T-helper 9 cell (primary cell): ENCODE data around the gene DFFB.
"Not testable (repeated sequence)": the region's sequence is repeated elsewhere in the genome, so short reads cannot be mapped to it uniquely, and the experiment has no call there.

Experiments
- DNase-seq: peaks from one replicate; pipeline ENCODE4 v3.0.0-alpha.2; 2020
- total RNA-seq, 2 donors: gene quantifications; one replicate each; lab custom pipeline; 2026; lab: John Stamatoyannopoulos, UW

The DFFB gene
- 11.3 to 21.1 reads per million in 2 donors for total RNA-seq

GRCh38 chr1:3856923-3857790 is at the start of gene DFFB, which contains the start of gene CEP104:
Gene DFFB (plus strand): TSS chr1:3857476. CDS start chr1:3857604, 128 bp downstream.
Gene CEP104 (minus strand): TSS chr1:3857211. CDS start chr1:3852407, 4,804 bp downstream.
- DNase-seq = peak; percentile 94

- no peak for DNase-seq
Measured at GRCh38 chr1:3807769-3808168, 49.5 kb upstream of the DFFB start.

GRCh38 chr1:3809680-3810079 is 47.6 kb upstream of the DFFB start:
- DNase-seq = no peak

- not testable (repeated sequence) for DNase-seq
Measured at GRCh38 chr1:3810149-3810761, 47.0 kb upstream of the DFFB start.

- DNase-seq = no peak
Measured at GRCh38 chr1:3811595-3811911, 45.7 kb upstream of the DFFB start.

- no peak for DNase-seq
Measured at GRCh38 chr1:3814065-3814464, 43.2 kb upstream of the DFFB start.

GRCh38 chr1:3814771-3815561 is 42.3 kb upstream of the DFFB start:
- DNase-seq = no peak

GRCh38 chr1:3816331-3817137 is 40.7 kb upstream of the DFFB start:
- no peak for DNase-seq

GRCh38 chr1:3817138-3817740 is 40.0 kb upstream of the DFFB start:
- DNase-seq = no peak

- no peak for DNase-seq
Measured at GRCh38 chr1:3817821-3818597, 39.3 kb upstream of the DFFB start.

- no peak for DNase-seq
Measured at GRCh38 chr1:3819771-3820200, 37.5 kb upstream of the DFFB start.

- no peak for DNase-seq
Measured at GRCh38 chr1:3820316-3820715, 37.0 kb upstream of the DFFB start.

GRCh38 chr1:3821004-3821403 is 36.3 kb upstream of the DFFB start:
- no peak for DNase-seq

- DNase-seq = no peak
Measured at GRCh38 chr1:3821447-3821846, 35.8 kb upstream of the DFFB start.

- DNase-seq = no peak
Measured at GRCh38 chr1:3821908-3822307, 35.4 kb upstream of the DFFB start.

GRCh38 chr1:3822421-3822820 is 34.9 kb upstream of the DFFB start:
- DNase-seq = no peak

- no peak for DNase-seq
Measured at GRCh38 chr1:3824650-3825049, 32.6 kb upstream of the DFFB start.

GRCh38 chr1:3825356-3825755 is 31.9 kb upstream of the DFFB start:
- no peak for DNase-seq

- no peak for DNase-seq
Measured at GRCh38 chr1:3827813-3828307, 29.4 kb upstream of the DFFB start.

- no peak for DNase-seq
Measured at GRCh38 chr1:3828391-3828790, 28.9 kb upstream of the DFFB start.

GRCh38 chr1:3831689-3832088 is 25.6 kb upstream of the DFFB start:
- DNase-seq = no peak
